Activated CD4-positive, alpha-beta T cell treated with anti-CD3 and anti-CD28 coated beads for 24 hours (primary cell): ENCODE results near the gene ACHE.
A peak's percentile ranks its signal among the peaks of the same experiment; 100 is the strongest.
"Not testable (repeated sequence)": the region's sequence is repeated elsewhere in the genome, so short reads cannot be mapped to it uniquely, and the experiment has no call there.

Experiments used
- DNase-seq, 2 donors: peaks; one replicate each; pipeline ENCODE4 v3.0.0-alpha.2; 2020; ENCODE audit warnings: low read depth in 2 of 2

The ACHE gene

GRCh38 chr7:100861616-100861985, 34.1 kb downstream of the ACHE start:
- no peak for DNase-seq

- DNase-seq, result no peak
Observed at GRCh38 chr7:100860702-100861615, 34.7 kb downstream of the ACHE start.

GRCh38 chr7:100859856-100860255, 35.8 kb downstream of the ACHE start:
- no peak for DNase-seq

GRCh38 chr7:100856871-100857282, 38.8 kb downstream of the ACHE start:
- DNase-seq, result no peak

GRCh38 chr7:100855515-100855914, 40.2 kb downstream of the ACHE start:
- no peak for DNase-seq

GRCh38 chr7:100854899-100855298, 40.8 kb downstream of the ACHE start:
- not testable (repeated sequence) for DNase-seq

GRCh38 chr7:100854146-100854895, 41.4 kb downstream of the ACHE start:
- DNase-seq, result no peak

- DNase-seq, result peak; percentile 78 to 86
Observed at GRCh38 chr7:100852048-100852872, 43.4 kb downstream of the ACHE start, which contains the start of gene SLC12A9. TSS of gene SLC12A9 (plus strand) at chr7:100852713. CDS start at chr7:100854198, 1,485 bp downstream.

GRCh38 chr7:100847360-100847759, 48.3 kb downstream of the ACHE start:
- no peak for DNase-seq

GRCh38 chr7:100840470-100841100, 55.1 kb downstream of the ACHE start:
- no peak for DNase-seq
